ENCODE data around the gene UVRAG. TPM values are rescaled to one million over a fixed set of nuclear protein-coding genes. Genes with fewer than 3 reads are reported as not detected.

The UVRAG gene
- total and polyA plus RNA-seq, 2 donors (not counting 1 experiment from before 2014, with no cell fraction given): 37.7 to 94.1 TPM

DNA sequence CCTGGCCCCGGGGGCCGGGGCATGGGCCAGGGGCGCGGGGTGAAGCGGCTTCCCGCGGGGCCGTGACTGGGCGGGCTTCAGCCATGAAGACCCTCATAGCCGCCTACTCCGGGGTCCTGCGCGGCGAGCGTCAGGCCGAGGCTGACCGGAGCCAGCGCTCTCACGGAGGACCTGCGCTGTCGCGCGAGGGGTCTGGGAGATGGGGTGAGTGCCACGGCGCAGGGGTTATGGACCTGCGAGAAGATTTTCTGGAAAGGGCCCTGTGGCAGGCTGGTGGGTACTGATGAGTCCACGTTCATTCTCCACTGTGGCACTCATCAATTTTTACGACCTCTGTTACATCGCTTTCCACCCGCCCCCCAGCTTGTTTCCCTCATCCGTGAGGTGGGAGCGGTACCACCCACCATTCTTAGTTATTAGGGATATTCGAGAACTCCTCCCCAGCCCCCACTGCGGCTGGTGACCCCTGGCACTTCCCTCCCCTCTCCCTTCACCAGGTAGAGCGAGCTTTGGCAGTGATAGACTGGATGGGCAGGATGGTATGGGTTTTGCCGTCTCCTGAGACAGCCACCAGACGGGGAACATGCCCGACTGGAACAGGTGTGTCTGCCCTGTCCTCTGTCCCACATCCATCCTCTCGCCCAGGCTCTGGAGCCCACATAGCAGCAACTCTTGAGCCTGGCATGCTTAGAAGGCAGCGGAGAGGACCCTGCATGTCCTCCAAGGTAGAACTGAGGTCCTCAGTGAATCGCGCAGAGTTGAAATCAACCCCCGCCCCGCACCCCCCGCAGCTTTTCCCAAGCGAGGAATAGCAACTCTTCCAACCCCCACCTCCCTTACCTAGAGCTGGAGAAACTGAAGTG is 45.9 kb upstream of the UVRAG start:
- Mint-ChIP-seq H3K4me3 (peak overlapping the region; percentile 81), H3K9me3 (ENCODE audit: insufficient read depth) (no peaks in the 10 kb centered on the region), H3K4me1 (peaks cover 62% of the 10 kb centered on the region), H3K27me3 (no peaks in the 10 kb centered on the region), H3K27ac (peak overlapping the region; percentile 98)
- Histone ChIP-seq H3K4me1 (ENCODE audit: control insufficient read depth in 2 of 2, insufficient read depth in 2 of 2, low read length in 2 of 2) (peaks cover 42 to 56% of the 10 kb centered on the region in 2 donors), H3K9me3 (ENCODE audit: control extremely low read depth in 1 of 3, control insufficient read depth in 2 of 3, insufficient read depth in 1 of 3, low read length in 2 of 3) (no peaks in the 10 kb centered on the region), H3K4me3 (ENCODE audit: control extremely low read depth in 1 of 5, extremely low read depth in 1 of 5, insufficient read depth in 1 of 5, low read depth in 2 of 5, low read length in 4 of 5) (peak overlapping the region; percentile 57 to 79 (median 69)), H4K20me1 (ENCODE audit: control insufficient read depth, insufficient read depth, low read length, poor library complexity, severe bottlenecking) (peaks cover 5% of the 10 kb centered on the region), H3K27me3 (replicated peaks in 1 of 4; ENCODE audit: control extremely low read depth in 1 of 4, control insufficient read depth in 3 of 4, insufficient read depth in 4 of 4, low read length in 3 of 4) (no peaks in the 10 kb centered on the region), H3K79me2 (ENCODE audit: control insufficient read depth, insufficient read depth, low read length) (peaks cover 5% of the 10 kb centered on the region), H3K27ac (ENCODE audit: low read length in 2 of 2) (peak overlapping the region in 1 of 2 donors; percentile 89), H3K36me3 (replicated peaks in 1 of 2; ENCODE audit: control extremely low read depth in 1 of 2, control insufficient read depth in 1 of 2, extremely low read depth in 1 of 2, insufficient read depth in 2 of 2, low read length in 1 of 2) (no peaks in the 10 kb centered on the region), H2AFZ (ENCODE audit: insufficient read depth, low read depth, low read length, poor library complexity, severe bottlenecking) (peak overlapping the region; percentile 88), H3K4me2 (replicated peaks; ENCODE audit: low read depth, low read length, poor library complexity, severe bottlenecking) (peak overlapping the region; percentile 97), H3K9ac (ENCODE audit: low read length) (peak overlapping the region; percentile 76)
- WGBS (ENCODE audit: insufficient coverage): 15% methylated on average over 30 of the region's 46 CpGs
- ChIA-PET POLR2A (interaction anchor here (1.1 to 1.3 kb wide), 2 partner anchors 47 to 340 kb away, joined by 3 to 8 read pairs; no protein-coding TSS in a partner anchor), CTCF (interaction anchor here (0.6 to 2.4 kb wide), 5 partner anchors 7 to 104 kb away, joined by 3 to 6 read pairs (median 4); no protein-coding TSS in a partner anchor)
- intact Hi-C loops (cut with micrococcal nuclease): loop anchor here (1.0 to 5.0 kb wide), 6 partner anchors 46 to 673 kb away; no protein-coding TSS in a partner anchor
- no peak for ATAC-seq (ENCODE audit: low read depth)
- TF ChIP-seq, protein P1, sequence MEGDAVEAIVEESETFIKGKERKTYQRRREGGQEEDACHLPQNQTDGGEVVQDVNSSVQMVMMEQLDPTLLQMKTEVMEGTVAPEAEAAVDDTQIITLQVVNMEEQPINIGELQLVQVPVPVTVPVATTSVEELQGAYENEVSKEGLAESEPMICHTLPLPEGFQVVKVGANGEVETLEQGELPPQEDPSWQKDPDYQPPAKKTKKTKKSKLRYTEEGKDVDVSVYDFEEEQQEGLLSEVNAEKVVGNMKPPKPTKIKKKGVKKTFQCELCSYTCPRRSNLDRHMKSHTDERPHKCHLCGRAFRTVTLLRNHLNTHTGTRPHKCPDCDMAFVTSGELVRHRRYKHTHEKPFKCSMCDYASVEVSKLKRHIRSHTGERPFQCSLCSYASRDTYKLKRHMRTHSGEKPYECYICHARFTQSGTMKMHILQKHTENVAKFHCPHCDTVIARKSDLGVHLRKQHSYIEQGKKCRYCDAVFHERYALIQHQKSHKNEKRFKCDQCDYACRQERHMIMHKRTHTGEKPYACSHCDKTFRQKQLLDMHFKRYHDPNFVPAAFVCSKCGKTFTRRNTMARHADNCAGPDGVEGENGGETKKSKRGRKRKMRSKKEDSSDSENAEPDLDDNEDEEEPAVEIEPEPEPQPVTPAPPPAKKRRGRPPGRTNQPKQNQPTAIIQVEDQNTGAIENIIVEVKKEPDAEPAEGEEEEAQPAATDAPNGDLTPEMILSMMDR (IDR thresholded peaks at IDR 0.05): no peak
- no peak for TF ChIP-seq EZH2 (IDR thresholded peaks at IDR 0.05; ENCODE audit: borderline replicate concordance, insufficient read depth, low read depth, low read length, poor library complexity, severe bottlenecking)
- DNase-seq: no peak

DNA sequence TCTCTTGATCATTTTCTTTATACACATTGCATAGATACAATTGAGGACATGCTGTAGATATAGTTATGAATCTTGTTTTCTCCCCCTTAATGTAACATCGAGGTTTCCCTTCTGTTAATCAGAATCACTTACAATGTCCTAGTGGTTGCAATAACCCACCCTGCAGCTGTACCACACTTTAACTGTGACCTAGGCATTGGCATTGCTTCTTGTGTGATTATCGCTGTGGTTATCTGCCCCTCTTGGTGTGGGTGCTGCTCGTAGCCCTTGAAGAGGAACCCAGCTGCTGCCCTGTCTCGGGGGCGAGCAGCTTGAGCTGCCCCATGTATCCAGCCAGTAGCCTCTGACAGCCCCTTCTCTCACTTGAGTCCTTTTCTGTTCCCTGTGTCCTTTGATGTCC is 44.9 kb upstream of the UVRAG start:
- 68% methylated on average over 5 of the region's 5 CpGs for WGBS (ENCODE audit: insufficient coverage)
- TF ChIP-seq, protein P1 (IDR thresholded peaks at IDR 0.05): no peak
- TF ChIP-seq EZH2 (IDR thresholded peaks at IDR 0.05; ENCODE audit: borderline replicate concordance, insufficient read depth, low read depth, low read length, poor library complexity, severe bottlenecking): no peak
- Histone ChIP-seq H3K79me2 (ENCODE audit: control insufficient read depth, insufficient read depth, low read length) (peaks cover 14% of the 10 kb centered on the region), H3K9ac (ENCODE audit: low read length) (no peak overlapping the region), H3K27me3 (replicated peaks in 1 of 4; ENCODE audit: control extremely low read depth in 1 of 4, control insufficient read depth in 3 of 4, insufficient read depth in 4 of 4, low read length in 3 of 4) (no peaks in the 10 kb centered on the region), H3K36me3 (replicated peaks in 1 of 2; ENCODE audit: control extremely low read depth in 1 of 2, control insufficient read depth in 1 of 2, extremely low read depth in 1 of 2, insufficient read depth in 2 of 2, low read length in 1 of 2) (no peaks in the 10 kb centered on the region), H3K27ac (ENCODE audit: low read length in 2 of 2) (no peak overlapping the region), H3K9me3 (ENCODE audit: control extremely low read depth in 1 of 3, control insufficient read depth in 2 of 3, insufficient read depth in 1 of 3, low read length in 2 of 3) (no peaks in the 10 kb centered on the region), H4K20me1 (ENCODE audit: control insufficient read depth, insufficient read depth, low read length, poor library complexity, severe bottlenecking) (peaks cover 6% of the 10 kb centered on the region), H3K4me2 (replicated peaks; ENCODE audit: low read depth, low read length, poor library complexity, severe bottlenecking) (peak overlapping the region; percentile 97), H2AFZ (ENCODE audit: insufficient read depth, low read depth, low read length, poor library complexity, severe bottlenecking) (no peak overlapping the region), H3K4me1 (ENCODE audit: control insufficient read depth in 2 of 2, insufficient read depth in 2 of 2, low read length in 2 of 2) (peaks cover 44 to 64% of the 10 kb centered on the region in 2 donors), H3K4me3 (ENCODE audit: control extremely low read depth in 1 of 5, extremely low read depth in 1 of 5, insufficient read depth in 1 of 5, low read depth in 2 of 5, low read length in 4 of 5) (peak overlapping the region in 1 of 5 experiments; percentile 79)
- ChIA-PET CTCF (interaction anchor here (0.6 to 2.4 kb wide), 6 partner anchors 8 to 104 kb away, joined by 3 to 6 read pairs (median 4); no protein-coding TSS in a partner anchor), POLR2A (interaction anchor here (1.1 kb wide), 1 partner anchor 341 kb away, joined by 8 read pairs; no protein-coding TSS in a partner anchor)
- Mint-ChIP-seq H3K4me3 (peak overlapping the region; percentile 81), H3K9me3 (ENCODE audit: insufficient read depth) (no peaks in the 10 kb centered on the region), H3K4me1 (peaks cover 71% of the 10 kb centered on the region), H3K27me3 (no peaks in the 10 kb centered on the region), H3K27ac (no peak overlapping the region)
- ATAC-seq (ENCODE audit: low read depth): no peak
- intact Hi-C loops (cut with micrococcal nuclease): no loop called here
- no peak for DNase-seq
